Measurements from ENCODE around the gene HIBADH.

HIBADH gene

DNA sequence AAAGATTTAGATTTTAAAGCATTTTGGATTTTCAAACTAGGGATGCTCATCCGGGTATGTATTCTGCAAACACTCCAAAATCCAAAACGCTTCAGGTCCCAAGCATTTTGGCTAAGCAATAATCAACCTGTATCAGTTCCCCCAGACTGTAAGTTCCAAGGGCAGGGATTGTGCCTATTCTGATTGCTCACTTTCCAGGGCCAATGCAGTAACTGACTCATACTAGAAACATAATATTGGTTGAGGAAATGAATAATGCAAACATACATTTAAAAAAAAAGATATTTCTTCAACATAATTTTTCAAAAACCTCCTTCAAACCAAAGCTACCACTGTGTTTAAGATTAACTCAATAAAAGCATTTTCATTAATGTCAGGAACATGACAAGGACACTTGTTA lies 69.5 kb downstream of the HIBADH start:
- ChIA-PET POLR2A (no interaction called here), CTCF (interaction anchor here (3.9 kb wide), 1 partner anchor 13 kb away, joined by 14 read pairs; no protein-coding TSS in a partner anchor)
- H3K4me3 ChIP-seq (ENCODE audit: low read depth, low read length), result no peak overlapping the region
- no peak for DNase-seq (ENCODE audit: low read depth, low spot score)
- TF ChIP-seq, protein P1, sequence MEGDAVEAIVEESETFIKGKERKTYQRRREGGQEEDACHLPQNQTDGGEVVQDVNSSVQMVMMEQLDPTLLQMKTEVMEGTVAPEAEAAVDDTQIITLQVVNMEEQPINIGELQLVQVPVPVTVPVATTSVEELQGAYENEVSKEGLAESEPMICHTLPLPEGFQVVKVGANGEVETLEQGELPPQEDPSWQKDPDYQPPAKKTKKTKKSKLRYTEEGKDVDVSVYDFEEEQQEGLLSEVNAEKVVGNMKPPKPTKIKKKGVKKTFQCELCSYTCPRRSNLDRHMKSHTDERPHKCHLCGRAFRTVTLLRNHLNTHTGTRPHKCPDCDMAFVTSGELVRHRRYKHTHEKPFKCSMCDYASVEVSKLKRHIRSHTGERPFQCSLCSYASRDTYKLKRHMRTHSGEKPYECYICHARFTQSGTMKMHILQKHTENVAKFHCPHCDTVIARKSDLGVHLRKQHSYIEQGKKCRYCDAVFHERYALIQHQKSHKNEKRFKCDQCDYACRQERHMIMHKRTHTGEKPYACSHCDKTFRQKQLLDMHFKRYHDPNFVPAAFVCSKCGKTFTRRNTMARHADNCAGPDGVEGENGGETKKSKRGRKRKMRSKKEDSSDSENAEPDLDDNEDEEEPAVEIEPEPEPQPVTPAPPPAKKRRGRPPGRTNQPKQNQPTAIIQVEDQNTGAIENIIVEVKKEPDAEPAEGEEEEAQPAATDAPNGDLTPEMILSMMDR (IDR thresholded peaks at IDR 0.05; ENCODE audit: insufficient read depth, low read length, missing control alignments), result no peak

DNA sequence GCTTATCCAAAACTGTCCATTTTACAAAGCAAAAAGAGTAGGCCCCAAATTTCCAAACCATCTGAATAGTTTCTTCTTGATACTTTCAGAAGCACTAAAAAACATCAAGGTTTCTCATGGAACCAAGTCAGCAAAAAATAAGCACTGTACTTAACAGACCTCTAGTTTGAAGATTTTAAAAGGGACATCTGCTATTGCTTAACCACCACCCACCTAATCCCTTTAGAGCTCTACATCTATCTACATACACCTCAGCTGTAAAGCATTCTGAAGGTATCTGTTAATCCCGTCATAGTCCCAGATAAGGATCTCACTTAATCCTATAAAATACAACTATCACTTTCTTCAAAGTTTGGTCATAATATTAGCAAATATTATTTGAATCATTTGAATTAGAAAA lies 72.3 kb downstream of the HIBADH start:
- ChIA-PET CTCF (interaction anchor here (1.0 to 3.9 kb wide), 3 partner anchors 14 to 394 kb away, joined by 3 to 14 read pairs (median 3); no protein-coding TSS in a partner anchor), POLR2A (no interaction called here)
- no peak overlapping the region for H3K4me3 ChIP-seq (ENCODE audit: low read depth, low read length)
- DNase-seq (ENCODE audit: low read depth, low spot score), result no peak
- TF ChIP-seq, protein P1 (IDR thresholded peaks at IDR 0.05; ENCODE audit: insufficient read depth, low read length, missing control alignments), result no peak

GRCh38 chr7:27587429-27587828 lies 75.3 kb downstream of the HIBADH start:
- ChIA-PET CTCF (interaction anchor here (0.6 to 3.8 kb wide), 6 partner anchors 10 to 433 kb away, joined by 3 to 34 read pairs (median 4); no protein-coding TSS in a partner anchor), POLR2A (no interaction called here)
- no peak for DNase-seq (ENCODE audit: low read depth, low spot score)
- TF ChIP-seq, protein P1 (IDR thresholded peaks at IDR 0.05; ENCODE audit: insufficient read depth, low read length, missing control alignments), result no peak
- no peak overlapping the region for H3K4me3 ChIP-seq (ENCODE audit: low read depth, low read length)

- DNase-seq (ENCODE audit: low read depth, low spot score), result no peak
- TF ChIP-seq, protein P1 (IDR thresholded peaks at IDR 0.05; ENCODE audit: insufficient read depth, low read length, missing control alignments), result no peak
- CTCF ChIA-PET, result interaction anchor here (1.2 to 3.8 kb wide), 6 partner anchors 10 to 388 kb away, joined by 3 to 34 read pairs (median 4); no protein-coding TSS in a partner anchor
- POLR2A ChIA-PET, result no interaction called here
- no peak overlapping the region for H3K4me3 ChIP-seq (ENCODE audit: low read depth, low read length)
These were observed 75.9 kb downstream of the HIBADH start for GRCh38 chr7:27586825-27587224.

GRCh38 chr7:27585781-27586447 lies 76.8 kb downstream of the HIBADH start:
- CTCF ChIA-PET, result interaction anchor here (1.2 to 3.8 kb wide), 6 partner anchors 9 to 387 kb away, joined by 3 to 34 read pairs (median 4); no protein-coding TSS in a partner anchor
- DNase-seq (ENCODE audit: low read depth, low spot score), result no peak
- TF ChIP-seq, protein P1 (IDR thresholded peaks at IDR 0.05; ENCODE audit: insufficient read depth, low read length, missing control alignments), result no peak
- POLR2A ChIA-PET, result no interaction called here
- H3K4me3 ChIP-seq (ENCODE audit: low read depth, low read length), result no peak overlapping the region

DNA sequence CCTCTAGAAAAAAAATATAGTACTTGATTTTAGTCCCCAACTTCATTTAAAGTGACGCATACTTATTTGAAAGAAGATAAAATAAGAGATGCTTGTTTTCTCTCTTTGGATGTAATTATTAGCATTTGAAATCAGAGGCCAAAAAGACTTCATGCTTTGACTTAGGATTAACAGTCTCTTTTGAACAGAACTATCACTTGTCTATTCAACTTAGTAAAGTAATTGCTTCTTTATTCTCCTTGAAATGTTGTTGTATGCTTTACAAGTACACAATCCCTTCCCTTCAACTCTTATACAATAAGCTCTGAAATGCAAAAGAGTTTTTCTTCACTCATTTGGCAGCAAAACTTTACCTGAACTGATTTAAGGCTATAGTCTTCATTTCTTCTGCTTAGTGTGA lies 80.8 kb downstream of the HIBADH start:
- POLR2A ChIA-PET, result no interaction called here
- TF ChIP-seq, protein P1 (IDR thresholded peaks at IDR 0.05; ENCODE audit: insufficient read depth, low read length, missing control alignments), result no peak
- CTCF ChIA-PET, result interaction anchor here (0.8 to 1.5 kb wide), 6 partner anchors 10 to 439 kb away, joined by 3 to 5 read pairs (median 3); no protein-coding TSS in a partner anchor
- no peak overlapping the region for H3K4me3 ChIP-seq (ENCODE audit: low read depth, low read length)
- DNase-seq (ENCODE audit: low read depth, low spot score), result no peak
